GM21786 (cell line): ENCODE measurements around the gene RAB40B.
"Not testable (repeated sequence)": the region's sequence is repeated elsewhere in the genome, so short reads cannot be mapped to it uniquely, and the experiment has no call there.

Experiments used
- ATAC-seq: cut with Tn5 transposase; IDR thresholded peaks from one replicate; pipeline ENCODE4 v1.9.1; 2021; ENCODE audit not compliant: unreplicated experiment

Gene RAB40B

GRCh38 chr17:82698065-82698973 is at the start of gene RAB40B:
RAB40B (minus strand) TSS chr17:82698698; CDS start chr17:82698596, 102 bp downstream.
- peak; percentile 98 for ATAC-seq

- no peak for ATAC-seq
Measured at GRCh38 chr17:82745524-82745923, 47.0 kb upstream of the RAB40B start.

GRCh38 chr17:82744736-82745135 is 46.2 kb upstream of the RAB40B start:
- ATAC-seq, result not testable (repeated sequence)

GRCh38 chr17:82743344-82744219 is 45.1 kb upstream of the RAB40B start:
- ATAC-seq, result no peak

- ATAC-seq, result no peak
Measured at GRCh38 chr17:82740906-82741759, 42.6 kb upstream of the RAB40B start.

GRCh38 chr17:82737967-82738877 is 39.7 kb upstream of the RAB40B start:
- no peak for ATAC-seq

GRCh38 chr17:82736511-82737185 is 38.1 kb upstream of the RAB40B start:
- no peak for ATAC-seq

- no peak for ATAC-seq
Measured at GRCh38 chr17:82734987-82735866, 36.7 kb upstream of the RAB40B start, which contains the start of gene FN3K. FN3K (plus strand) TSS chr17:82735615; CDS start chr17:82735637, 22 bp downstream.

GRCh38 chr17:82732118-82732743 is 33.7 kb upstream of the RAB40B start:
- ATAC-seq, result no peak

GRCh38 chr17:82729479-82730260 is 31.2 kb upstream of the RAB40B start:
- ATAC-seq, result no peak

- ATAC-seq, result no peak
Measured at GRCh38 chr17:82726427-82726826, 27.9 kb upstream of the RAB40B start.

- no peak for ATAC-seq
Measured at GRCh38 chr17:82723169-82723807, 24.8 kb upstream of the RAB40B start.

GRCh38 chr17:82722341-82723013 is 24.0 kb upstream of the RAB40B start:
- ATAC-seq, result no peak

GRCh38 chr17:82720204-82720603 is 21.7 kb upstream of the RAB40B start:
- ATAC-seq, result no peak

- no peak for ATAC-seq
Measured at GRCh38 chr17:82718986-82719685, 20.6 kb upstream of the RAB40B start.
